Esophagus squamous epithelium (tissue), 5 donors: ENCODE results near the gene RHEX. TPM values are rescaled to one million over a fixed set of nuclear protein-coding genes. Genes with fewer than 3 reads are reported as not detected.

Experiments
- DNase-seq: peaks from one replicate; lab custom pipeline; 2025; lab: John Stamatoyannopoulos, UW
- H3K27ac ChIP-seq, 4 donors: fragments of 200-600 bp; sonication (generic); one replicate each; pipeline ENCODE4 v1.5.1; 2016 to 2019; ENCODE audit warnings: mild to moderate bottlenecking in 1 of 4
- H3K27me3 ChIP-seq, 4 donors: fragments of 200-600 bp; sonication (generic); 1 replicate in 3 of 4; 2 replicates in 1 of 4; pipeline versions ENCODE4 v1.5.1 to v1.6.0; 2017 to 2021; ENCODE audit warnings: antibody characterized with exemption in 1 of 4
- H3K36me3 ChIP-seq, 3 donors: fragments of 200-600 bp; sonication (generic); one replicate each; pipeline ENCODE4 v1.5.1; 2016 to 2019
- H3K4me1 ChIP-seq, 3 donors: fragments of 200-600 bp; sonication (generic); one replicate each; pipeline ENCODE4 v1.5.1; 2017 to 2019
- H3K4me3 ChIP-seq, 4 donors: fragments of 200-600 bp; sonication (generic); 1 replicate in 3 of 4; 2 replicates in 1 of 4; pipeline ENCODE4 v1.5.1; 2016 to 2019; ENCODE audit warnings: mild to moderate bottlenecking in 2 of 4, moderate library complexity in 1 of 4
- H3K9me3 ChIP-seq, 3 donors: fragments of 200-600 bp; sonication (generic); one replicate each; pipeline ENCODE4 v1.5.1; 2016 to 2019
- POLR2A ChIP-seq, 4 donors: fragments of 450-650 bp; IDR thresholded peaks; one replicate each; pipeline ENCODE4 v1.6.1; 2017; ENCODE audit warnings: antibody characterized with exemption in 4 of 4, mild to moderate bottlenecking in 4 of 4, moderate library complexity in 3 of 4
- whole genome bisulfite sequencing, 2 donors: methylation state at CpG; one replicate each; pipeline ENCODE4 v1.1.5; 2018; 5-methylcytosine and 5-hydroxymethylcytosine counted together
- intact Hi-C: fragments of 100-400 bp; cut with DNase I; formaldehyde crosslinking; loops from one replicate; pipeline ENCODE4 v1.15.0; 2022
- total RNA-seq, 4 donors: library from RNA; depleted of rRNA; stranded (reverse); fragments of >200 nt; gene quantifications; one replicate each; pipeline ENCODE4 v1.1.0, GENCODE V29; 2016
- TF ChIP-seq, protein P1 (sequence below), 6 experiments: fragments of 450-650 bp in 4 of 6; fragments of 200-600 bp in 2 of 6; sonication (generic) in 2 of 6; IDR thresholded peaks; one replicate each; pipeline ENCODE4 v1.5.1; 2016 to 2019; ENCODE audit warnings: antibody characterized with exemption in 6 of 6, mild to moderate bottlenecking in 4 of 6, moderate library complexity in 4 of 6
- donor health status: DM: yes; HTN: yes; CAD: no.

Gene RHEX
- total RNA-seq, 4 donors from 2014 or later = 0.72 to 21.9 (median 4.5) TPM; not detected in 1

DNA sequence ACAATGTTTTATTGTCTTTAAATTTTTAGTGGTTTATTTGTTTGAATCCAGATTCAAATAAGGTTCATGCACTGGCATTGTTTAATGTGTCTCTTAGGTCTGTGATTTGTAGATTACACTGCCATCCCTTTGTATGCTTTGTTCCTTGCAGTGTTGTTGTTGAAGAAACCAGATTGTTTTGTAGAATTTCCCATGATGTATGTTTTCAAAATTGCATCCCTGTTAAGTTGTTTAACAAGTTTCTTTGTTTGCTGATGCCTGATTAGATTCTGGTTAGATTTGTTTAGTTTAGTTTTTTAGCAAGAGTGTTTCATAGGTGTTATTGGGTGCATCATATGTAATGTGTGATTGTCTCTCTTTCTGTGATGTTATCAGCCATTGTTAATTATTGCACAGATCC lies 69.7 kb downstream of the RHEX start:
- TF ChIP-seq, protein P1, sequence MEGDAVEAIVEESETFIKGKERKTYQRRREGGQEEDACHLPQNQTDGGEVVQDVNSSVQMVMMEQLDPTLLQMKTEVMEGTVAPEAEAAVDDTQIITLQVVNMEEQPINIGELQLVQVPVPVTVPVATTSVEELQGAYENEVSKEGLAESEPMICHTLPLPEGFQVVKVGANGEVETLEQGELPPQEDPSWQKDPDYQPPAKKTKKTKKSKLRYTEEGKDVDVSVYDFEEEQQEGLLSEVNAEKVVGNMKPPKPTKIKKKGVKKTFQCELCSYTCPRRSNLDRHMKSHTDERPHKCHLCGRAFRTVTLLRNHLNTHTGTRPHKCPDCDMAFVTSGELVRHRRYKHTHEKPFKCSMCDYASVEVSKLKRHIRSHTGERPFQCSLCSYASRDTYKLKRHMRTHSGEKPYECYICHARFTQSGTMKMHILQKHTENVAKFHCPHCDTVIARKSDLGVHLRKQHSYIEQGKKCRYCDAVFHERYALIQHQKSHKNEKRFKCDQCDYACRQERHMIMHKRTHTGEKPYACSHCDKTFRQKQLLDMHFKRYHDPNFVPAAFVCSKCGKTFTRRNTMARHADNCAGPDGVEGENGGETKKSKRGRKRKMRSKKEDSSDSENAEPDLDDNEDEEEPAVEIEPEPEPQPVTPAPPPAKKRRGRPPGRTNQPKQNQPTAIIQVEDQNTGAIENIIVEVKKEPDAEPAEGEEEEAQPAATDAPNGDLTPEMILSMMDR (IDR thresholded peaks at IDR 0.05) = no peak
- no peak for TF ChIP-seq POLR2A (IDR thresholded peaks at IDR 0.05)
- intact Hi-C loops = no loop called here
- H3K27ac ChIP-seq = no peak overlapping the region
- no peak for DNase-seq
- peaks cover 0 to 57% (median 0%) of the 10 kb centered on the region in 4 donors for H3K27me3 ChIP-seq
- peaks cover 0 to 14% (median 9%) of the 10 kb centered on the region in 3 donors for H3K9me3 ChIP-seq
- H3K36me3 ChIP-seq = no peaks in the 10 kb centered on the region
- peaks cover under 1 to 4% (median 1%) of the 10 kb centered on the region in 3 donors for H3K4me1 ChIP-seq
- H3K4me3 ChIP-seq = no peak overlapping the region

DNA sequence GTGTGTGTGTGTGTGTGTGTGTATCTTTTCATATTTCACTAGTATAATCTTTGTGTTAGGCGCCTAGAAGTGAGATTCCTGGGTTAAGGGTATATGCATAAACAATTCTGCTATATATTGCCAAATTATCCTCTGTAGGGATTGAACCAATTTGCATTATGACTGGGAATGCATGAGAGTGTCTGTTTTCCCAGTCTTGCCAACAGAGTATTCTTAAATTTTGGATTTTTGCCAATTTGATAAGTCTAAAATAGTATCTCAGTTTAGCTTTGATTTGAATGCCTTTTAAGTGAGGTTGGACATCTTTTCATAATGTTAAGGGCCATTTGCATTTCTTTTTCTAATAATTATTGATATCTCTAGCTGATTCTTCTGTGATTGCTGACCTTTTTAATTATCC lies 72.4 kb downstream of the RHEX start:
- Histone ChIP-seq H3K27me3 (peaks cover 0 to 49% (median 0%) of the 10 kb centered on the region in 4 donors), H3K27ac (no peak overlapping the region), H3K36me3 (no peaks in the 10 kb centered on the region), H3K4me3 (no peak overlapping the region), H3K4me1 (peaks cover 0 to 4% (median 0%) of the 10 kb centered on the region in 3 donors), H3K9me3 (peaks cover 0 to 14% (median 9%) of the 10 kb centered on the region in 3 donors)
- TF ChIP-seq, protein P1 (IDR thresholded peaks at IDR 0.05) = no peak
- intact Hi-C loops = no loop called here
- no peak for DNase-seq
- WGBS, 2 donors = 75 to 91% methylated on average over 1 of the region's 1 CpG

DNA sequence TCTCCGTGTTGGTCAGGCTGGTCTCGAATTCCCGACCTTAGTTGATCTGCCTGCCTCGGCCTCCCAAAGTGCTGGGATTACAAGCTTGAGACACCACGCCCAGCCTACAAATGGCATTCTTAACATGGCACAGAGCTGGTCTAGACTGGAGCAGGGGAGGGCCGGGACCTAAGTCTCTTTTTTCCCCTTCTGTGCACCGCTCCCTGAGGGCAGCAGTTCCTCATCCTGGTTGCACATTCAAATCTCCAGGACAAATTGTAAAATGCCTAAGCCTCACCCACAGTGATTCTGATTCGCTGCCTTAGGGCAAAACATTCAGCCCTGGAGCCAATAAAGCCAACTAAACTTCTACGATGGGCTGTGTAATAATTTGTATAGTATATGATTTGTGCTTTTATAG lies 74.4 kb downstream of the RHEX start:
- TF ChIP-seq, protein P1 (IDR thresholded peaks at IDR 0.05) = no peak
- no peak for TF ChIP-seq POLR2A (IDR thresholded peaks at IDR 0.05)
- no peak for DNase-seq
- 90 to 91% methylated on average over 9 of the region's 9 CpGs for WGBS, 2 donors
- Histone ChIP-seq H3K27me3 (peaks cover 0 to 39% (median 0%) of the 10 kb centered on the region in 4 donors), H3K9me3 (no peaks in the 10 kb centered on the region), H3K36me3 (no peaks in the 10 kb centered on the region), H3K27ac (no peak overlapping the region), H3K4me1 (peaks cover 0 to 4% (median 0%) of the 10 kb centered on the region in 3 donors), H3K4me3 (no peak overlapping the region)
- intact Hi-C loops = no loop called here

DNA sequence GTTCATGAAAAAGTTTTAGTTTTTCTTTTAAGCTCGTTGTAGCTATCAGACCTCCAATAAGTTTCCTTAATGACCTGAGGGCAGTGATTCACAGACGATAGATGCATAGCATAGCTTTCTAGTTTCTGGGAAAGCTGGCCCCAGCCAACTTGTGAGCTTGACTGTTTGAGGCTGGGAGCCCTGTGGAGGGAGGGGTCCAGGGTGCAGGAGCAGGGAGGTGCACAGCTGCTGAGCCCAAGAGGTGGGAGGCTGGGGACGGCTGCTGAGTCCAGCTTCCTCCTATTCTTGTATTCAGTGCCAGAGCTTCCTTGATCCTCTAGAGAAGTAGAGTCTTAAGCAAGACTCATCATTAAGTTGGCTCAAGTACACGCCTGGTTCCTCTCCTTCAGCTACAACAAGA lies 75.2 kb downstream of the RHEX start:
- Histone ChIP-seq H3K4me3 (no peak overlapping the region), H3K27ac (no peak overlapping the region), H3K4me1 (peaks cover 0 to 4% (median 0%) of the 10 kb centered on the region in 3 donors), H3K27me3 (peaks cover 0 to 37% (median 0%) of the 10 kb centered on the region in 4 donors), H3K36me3 (no peaks in the 10 kb centered on the region), H3K9me3 (no peaks in the 10 kb centered on the region)
- TF ChIP-seq, protein P1 (IDR thresholded peaks at IDR 0.05) = no peak
- no peak for TF ChIP-seq POLR2A (IDR thresholded peaks at IDR 0.05)
- DNase-seq = no peak
- WGBS, 2 donors = 23 to 29% methylated on average over 3 to 4 of the region's 4 CpGs
- intact Hi-C loops = no loop called here

DNA sequence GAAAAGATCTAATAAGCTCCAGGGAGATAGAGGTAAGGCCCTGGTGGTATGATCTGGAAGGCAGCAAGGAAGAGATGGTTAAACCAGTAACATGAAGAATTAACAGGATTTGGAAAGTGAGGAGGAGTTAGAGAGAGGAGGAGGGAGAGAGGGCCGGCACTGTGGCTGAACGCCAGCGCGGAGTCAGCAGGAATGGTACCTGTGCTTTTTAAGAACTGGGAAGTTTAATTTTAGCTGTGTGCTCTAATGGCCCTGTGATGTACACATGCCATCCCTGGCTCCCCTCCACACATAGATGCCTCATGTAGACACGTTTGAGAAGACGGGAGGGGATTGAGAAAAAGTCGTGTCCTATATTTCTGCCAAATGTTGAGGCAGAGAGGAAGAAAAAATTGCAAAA lies 78.1 kb downstream of the RHEX start:
- TF ChIP-seq POLR2A (IDR thresholded peaks at IDR 0.05) = no peak
- TF ChIP-seq, protein P1 (IDR thresholded peaks at IDR 0.05) = no peak
- Histone ChIP-seq H3K9me3 (no peaks in the 10 kb centered on the region), H3K27me3 (peaks cover 0 to 36% (median 0%) of the 10 kb centered on the region in 4 donors), H3K4me3 (no peak overlapping the region), H3K4me1 (peaks cover 0 to 4% (median 0%) of the 10 kb centered on the region in 3 donors), H3K27ac (no peak overlapping the region), H3K36me3 (no peaks in the 10 kb centered on the region)
- no peak for DNase-seq
- intact Hi-C loops = no loop called here
- WGBS, 2 donors = 56 to 73% methylated on average over 7 of the region's 7 CpGs
